ENCODE measurements around the gene SORCS3.

Gene SORCS3

GRCh38 chr10:104646146-104646545 is 5.1 kb downstream of the SORCS3 start:
- no peak for DNase-seq (ENCODE audit: low read depth, low spot score)
- H3K4me3 ChIP-seq (ENCODE audit: low read length), result no peak overlapping the region
- no CpG with 5 or more reads among the region's 1 CpG for WGBS (ENCODE audit: insufficient coverage, insufficient read length)
- H3K27ac ChIP-seq (ENCODE audit: low read length), result no peak overlapping the region
- H3K9me3 ChIP-seq (ENCODE audit: control insufficient read depth, insufficient read depth, low read length), result no peaks in the 10 kb centered on the region
- H3K27me3 ChIP-seq (ENCODE audit: control insufficient read depth, insufficient read depth, low read length), result peaks cover 13% of the 10 kb centered on the region; the same call in 1 of the 2 replicates
- no peaks in the 10 kb centered on the region for H3K36me3 ChIP-seq (ENCODE audit: control insufficient read depth, insufficient read depth, low read length)
- H3K4me1 ChIP-seq (ENCODE audit: control insufficient read depth, insufficient read depth, low read length), result no peaks in the 10 kb centered on the region

GRCh38 chr10:104648421-104648820 is 7.3 kb downstream of the SORCS3 start:
- Histone ChIP-seq H3K4me3 (ENCODE audit: low read length) (no peak overlapping the region), H3K9me3 (ENCODE audit: control insufficient read depth, insufficient read depth, low read length) (no peaks in the 10 kb centered on the region), H3K36me3 (ENCODE audit: control insufficient read depth, insufficient read depth, low read length) (no peaks in the 10 kb centered on the region), H3K27me3 (ENCODE audit: control insufficient read depth, insufficient read depth, low read length) (peaks cover 2% of the 10 kb centered on the region; the same call in 1 of the 2 replicates), H3K4me1 (ENCODE audit: control insufficient read depth, insufficient read depth, low read length) (no peaks in the 10 kb centered on the region), H3K27ac (ENCODE audit: low read length) (no peak overlapping the region)
- no CpG with 5 or more reads among the region's 3 CpGs for WGBS (ENCODE audit: insufficient coverage, insufficient read length)
- DNase-seq (ENCODE audit: low read depth, low spot score), result no peak

GRCh38 chr10:104650072-104650471 is 9.0 kb downstream of the SORCS3 start:
- no peak for DNase-seq (ENCODE audit: low read depth, low spot score)
- Histone ChIP-seq H3K36me3 (ENCODE audit: control insufficient read depth, insufficient read depth, low read length) (no peaks in the 10 kb centered on the region), H3K27me3 (ENCODE audit: control insufficient read depth, insufficient read depth, low read length) (no peaks in the 10 kb centered on the region), H3K9me3 (ENCODE audit: control insufficient read depth, insufficient read depth, low read length) (no peaks in the 10 kb centered on the region), H3K4me1 (ENCODE audit: control insufficient read depth, insufficient read depth, low read length) (no peaks in the 10 kb centered on the region), H3K27ac (ENCODE audit: low read length) (no peak overlapping the region), H3K4me3 (ENCODE audit: low read length) (no peak overlapping the region)
- no CpG with 5 or more reads among the region's 1 CpG for WGBS (ENCODE audit: insufficient coverage, insufficient read length)

- no peak overlapping the region for H3K27ac ChIP-seq (ENCODE audit: low read length)
- no peaks in the 10 kb centered on the region for H3K27me3 ChIP-seq (ENCODE audit: control insufficient read depth, insufficient read depth, low read length)
- DNase-seq (ENCODE audit: low read depth, low spot score), result no peak
- no CpG with 5 or more reads among the region's 3 CpGs for WGBS (ENCODE audit: insufficient coverage, insufficient read length)
- H3K4me1 ChIP-seq (ENCODE audit: control insufficient read depth, insufficient read depth, low read length), result no peaks in the 10 kb centered on the region
- H3K4me3 ChIP-seq (ENCODE audit: low read length), result no peak overlapping the region
- no peaks in the 10 kb centered on the region for H3K36me3 ChIP-seq (ENCODE audit: control insufficient read depth, insufficient read depth, low read length)
- H3K9me3 ChIP-seq (ENCODE audit: control insufficient read depth, insufficient read depth, low read length), result no peaks in the 10 kb centered on the region
These were observed 9.7 kb downstream of the SORCS3 start for GRCh38 chr10:104650635-104651331.

DNA sequence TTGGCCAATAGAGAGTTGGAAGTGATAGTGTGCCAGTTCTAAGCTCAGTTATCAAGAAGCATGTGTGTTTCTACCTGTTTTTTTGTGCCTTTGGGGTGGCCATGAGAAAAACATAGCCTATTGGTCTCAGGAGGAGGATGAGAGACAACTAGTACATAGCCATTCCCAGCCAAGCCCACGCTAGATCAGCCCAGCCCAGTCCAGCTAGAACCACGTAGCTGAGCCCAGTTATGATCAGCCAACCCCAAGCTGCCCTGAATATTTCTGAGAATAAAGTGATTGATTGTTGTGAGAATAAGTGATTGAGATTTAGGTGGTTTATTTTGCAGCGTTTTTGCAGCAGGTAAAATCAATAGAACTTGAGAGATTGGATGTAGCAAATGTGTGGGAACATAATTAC is 15.9 kb downstream of the SORCS3 start:
- H3K9me3 ChIP-seq (ENCODE audit: control insufficient read depth, insufficient read depth, low read length), result no peaks in the 10 kb centered on the region
- WGBS (ENCODE audit: insufficient coverage, insufficient read length), result 100% methylated on average over 1 of the region's 3 CpGs
- no peak overlapping the region for H3K27ac ChIP-seq (ENCODE audit: low read length)
- no peaks in the 10 kb centered on the region for H3K36me3 ChIP-seq (ENCODE audit: control insufficient read depth, insufficient read depth, low read length)
- no peaks in the 10 kb centered on the region for H3K4me1 ChIP-seq (ENCODE audit: control insufficient read depth, insufficient read depth, low read length)
- H3K4me3 ChIP-seq (ENCODE audit: low read length), result no peak overlapping the region
- DNase-seq (ENCODE audit: low read depth, low spot score), result no peak
- no peaks in the 10 kb centered on the region for H3K27me3 ChIP-seq (ENCODE audit: control insufficient read depth, insufficient read depth, low read length)

- Histone ChIP-seq H3K4me1 (ENCODE audit: control insufficient read depth, insufficient read depth, low read length) (no peaks in the 10 kb centered on the region), H3K9me3 (ENCODE audit: control insufficient read depth, insufficient read depth, low read length) (no peaks in the 10 kb centered on the region), H3K27me3 (ENCODE audit: control insufficient read depth, insufficient read depth, low read length) (no peaks in the 10 kb centered on the region), H3K4me3 (ENCODE audit: low read length) (no peak overlapping the region), H3K27ac (ENCODE audit: low read length) (no peak overlapping the region), H3K36me3 (ENCODE audit: control insufficient read depth, insufficient read depth, low read length) (no peaks in the 10 kb centered on the region)
- DNase-seq (ENCODE audit: low read depth, low spot score), result no peak
- whole genome bisulfite sequencing (ENCODE audit: insufficient coverage, insufficient read length), result no CpG with 5 or more reads among the region's 3 CpGs
These were observed 16.4 kb downstream of the SORCS3 start for GRCh38 chr10:104657457-104657856.

DNA sequence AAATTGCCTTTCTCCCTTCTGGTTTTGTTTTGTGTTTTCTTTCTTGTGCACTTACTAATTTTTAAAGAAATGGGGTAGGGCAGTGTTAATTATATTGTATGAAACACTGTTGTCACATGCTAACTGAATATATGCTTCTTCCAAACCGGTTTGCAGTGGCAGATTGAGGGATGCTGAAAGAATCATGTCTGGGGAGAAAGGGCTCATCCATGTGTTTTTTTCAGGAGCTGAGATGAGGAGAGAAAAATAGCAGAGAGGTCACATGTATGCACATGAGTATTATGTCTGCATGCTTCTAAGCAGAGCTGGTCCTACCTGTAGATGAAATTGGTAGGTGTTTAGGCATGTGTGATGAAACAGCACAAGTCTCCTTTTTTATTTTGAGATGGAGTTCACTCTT is 17.0 kb downstream of the SORCS3 start:
- Histone ChIP-seq H3K9me3 (ENCODE audit: control insufficient read depth, insufficient read depth, low read length) (no peaks in the 10 kb centered on the region), H3K27ac (ENCODE audit: low read length) (no peak overlapping the region), H3K36me3 (ENCODE audit: control insufficient read depth, insufficient read depth, low read length) (no peaks in the 10 kb centered on the region), H3K4me1 (ENCODE audit: control insufficient read depth, insufficient read depth, low read length) (no peaks in the 10 kb centered on the region), H3K4me3 (ENCODE audit: low read length) (no peak overlapping the region), H3K27me3 (ENCODE audit: control insufficient read depth, insufficient read depth, low read length) (no peaks in the 10 kb centered on the region)
- DNase-seq (ENCODE audit: low read depth, low spot score), result no peak
- no CpG with 5 or more reads among the region's 1 CpG for WGBS (ENCODE audit: insufficient coverage, insufficient read length)

GRCh38 chr10:104659809-104660208 is 18.7 kb downstream of the SORCS3 start:
- no peak for DNase-seq (ENCODE audit: low read depth, low spot score)
- Histone ChIP-seq H3K27me3 (ENCODE audit: control insufficient read depth, insufficient read depth, low read length) (no peaks in the 10 kb centered on the region), H3K9me3 (ENCODE audit: control insufficient read depth, insufficient read depth, low read length) (no peaks in the 10 kb centered on the region), H3K27ac (ENCODE audit: low read length) (no peak overlapping the region), H3K4me3 (ENCODE audit: low read length) (no peak overlapping the region), H3K36me3 (ENCODE audit: control insufficient read depth, insufficient read depth, low read length) (no peaks in the 10 kb centered on the region), H3K4me1 (ENCODE audit: control insufficient read depth, insufficient read depth, low read length) (no peaks in the 10 kb centered on the region)
- no CpG with 5 or more reads among the region's 4 CpGs for WGBS (ENCODE audit: insufficient coverage, insufficient read length)

- Histone ChIP-seq H3K4me3 (ENCODE audit: low read length) (no peak overlapping the region), H3K36me3 (ENCODE audit: control insufficient read depth, insufficient read depth, low read length) (no peaks in the 10 kb centered on the region), H3K4me1 (ENCODE audit: control insufficient read depth, insufficient read depth, low read length) (no peaks in the 10 kb centered on the region), H3K27me3 (ENCODE audit: control insufficient read depth, insufficient read depth, low read length) (no peaks in the 10 kb centered on the region), H3K27ac (ENCODE audit: low read length) (no peak overlapping the region), H3K9me3 (ENCODE audit: control insufficient read depth, insufficient read depth, low read length) (no peaks in the 10 kb centered on the region)
- no CpG with 5 or more reads among the region's 5 CpGs for WGBS (ENCODE audit: insufficient coverage, insufficient read length)
- DNase-seq (ENCODE audit: low read depth, low spot score), result no peak
These were observed 22.0 kb downstream of the SORCS3 start for GRCh38 chr10:104663076-104663475.

DNA sequence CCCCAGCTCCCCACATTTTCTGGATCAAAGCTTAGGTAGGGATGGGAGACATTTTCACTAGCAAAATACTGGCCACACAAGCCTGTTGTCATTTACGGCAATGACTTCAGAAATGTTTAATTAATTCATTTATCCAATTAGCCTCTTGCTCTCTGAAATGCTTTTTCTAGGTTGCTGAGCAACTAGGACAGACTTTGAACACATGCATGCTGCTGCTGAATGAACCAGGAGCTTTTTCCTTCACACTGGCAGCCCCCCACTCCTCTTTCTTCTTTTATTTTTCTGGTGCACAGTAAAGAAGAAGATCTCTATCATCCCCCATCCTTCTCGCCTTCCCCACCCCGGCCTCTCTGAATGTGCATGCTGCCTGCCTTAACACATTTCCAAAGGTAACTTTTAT is 22.5 kb downstream of the SORCS3 start:
- DNase-seq (ENCODE audit: low read depth, low spot score), result no peak
- H3K9me3 ChIP-seq (ENCODE audit: control insufficient read depth, insufficient read depth, low read length), result no peaks in the 10 kb centered on the region
- no peaks in the 10 kb centered on the region for H3K4me1 ChIP-seq (ENCODE audit: control insufficient read depth, insufficient read depth, low read length)
- H3K36me3 ChIP-seq (ENCODE audit: control insufficient read depth, insufficient read depth, low read length), result no peaks in the 10 kb centered on the region
- H3K4me3 ChIP-seq (ENCODE audit: low read length), result no peak overlapping the region
- H3K27me3 ChIP-seq (ENCODE audit: control insufficient read depth, insufficient read depth, low read length), result no peaks in the 10 kb centered on the region
- WGBS (ENCODE audit: insufficient coverage, insufficient read length), result no CpG with 5 or more reads among the region's 3 CpGs
- no peak overlapping the region for H3K27ac ChIP-seq (ENCODE audit: low read length)

DNA sequence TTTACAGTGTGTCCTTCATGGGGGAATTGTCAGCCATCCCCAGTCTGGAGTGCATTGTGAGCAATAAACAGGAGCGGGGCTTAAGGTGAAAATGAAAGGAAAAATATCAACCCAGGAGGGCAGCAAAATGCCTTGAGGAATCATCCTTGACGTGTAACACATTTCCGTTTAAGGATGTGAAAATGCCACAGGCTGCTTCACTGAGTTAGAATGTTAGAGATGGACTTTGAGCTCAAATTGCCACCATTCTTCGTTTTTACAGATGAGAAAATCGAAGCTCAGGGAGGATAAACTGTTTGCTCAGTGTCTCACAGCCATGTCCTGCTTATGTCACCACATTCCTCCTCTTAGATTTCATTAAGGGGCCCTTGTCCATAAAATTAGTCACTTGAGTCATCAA is 23.1 kb downstream of the SORCS3 start:
- Histone ChIP-seq H3K4me3 (ENCODE audit: low read length) (no peak overlapping the region), H3K27ac (ENCODE audit: low read length) (no peak overlapping the region), H3K9me3 (ENCODE audit: control insufficient read depth, insufficient read depth, low read length) (no peaks in the 10 kb centered on the region), H3K27me3 (ENCODE audit: control insufficient read depth, insufficient read depth, low read length) (no peaks in the 10 kb centered on the region), H3K4me1 (ENCODE audit: control insufficient read depth, insufficient read depth, low read length) (no peaks in the 10 kb centered on the region), H3K36me3 (ENCODE audit: control insufficient read depth, insufficient read depth, low read length) (no peaks in the 10 kb centered on the region)
- DNase-seq (ENCODE audit: low read depth, low spot score), result no peak
- WGBS (ENCODE audit: insufficient coverage, insufficient read length), result no CpG with 5 or more reads among the region's 5 CpGs
